Hypothalamus (tissue), 51 donors: ENCODE measurements around the gene SERINC3.

ENCODE experiments used
- DNase-seq, 51 donors: peaks; one replicate each; lab custom pipeline; 2025; lab: John Stamatoyannopoulos, UW

Gene SERINC3

DNA sequence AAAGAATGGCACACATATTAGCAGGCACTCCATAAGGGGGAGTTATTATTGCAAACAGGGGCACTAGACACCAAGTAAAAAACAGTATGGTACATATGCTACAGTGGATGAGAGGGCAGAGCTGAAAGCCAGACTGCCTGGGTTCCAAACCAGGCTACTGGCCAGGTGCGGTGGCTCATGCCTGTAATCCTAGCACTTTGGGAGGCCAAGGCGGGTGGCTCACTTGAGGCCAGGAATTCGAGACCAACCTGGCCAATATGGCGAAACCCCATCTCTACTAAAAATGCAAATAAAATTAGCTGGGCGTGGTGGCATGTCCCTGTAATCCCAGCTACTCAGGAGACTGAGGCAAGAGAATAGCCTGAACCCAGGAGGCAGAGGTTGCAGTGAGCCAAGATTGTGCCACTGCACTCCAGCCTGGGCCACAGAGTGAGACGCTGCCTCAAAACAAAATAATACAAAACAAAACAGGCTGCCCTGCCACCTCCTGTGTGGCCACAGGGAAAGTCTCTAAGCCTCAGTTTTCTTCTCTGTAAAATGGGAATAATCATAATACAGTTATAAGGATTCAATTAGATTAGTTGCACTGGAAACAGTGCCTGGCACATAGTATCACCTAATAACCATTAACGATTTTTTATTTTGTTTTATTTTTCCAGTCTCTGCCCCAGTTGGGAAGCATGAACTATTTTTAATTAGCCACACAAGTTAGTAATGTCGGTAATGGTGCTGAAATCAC is 53.7 kb downstream of the SERINC3 start:
- no peak for DNase-seq

DNA sequence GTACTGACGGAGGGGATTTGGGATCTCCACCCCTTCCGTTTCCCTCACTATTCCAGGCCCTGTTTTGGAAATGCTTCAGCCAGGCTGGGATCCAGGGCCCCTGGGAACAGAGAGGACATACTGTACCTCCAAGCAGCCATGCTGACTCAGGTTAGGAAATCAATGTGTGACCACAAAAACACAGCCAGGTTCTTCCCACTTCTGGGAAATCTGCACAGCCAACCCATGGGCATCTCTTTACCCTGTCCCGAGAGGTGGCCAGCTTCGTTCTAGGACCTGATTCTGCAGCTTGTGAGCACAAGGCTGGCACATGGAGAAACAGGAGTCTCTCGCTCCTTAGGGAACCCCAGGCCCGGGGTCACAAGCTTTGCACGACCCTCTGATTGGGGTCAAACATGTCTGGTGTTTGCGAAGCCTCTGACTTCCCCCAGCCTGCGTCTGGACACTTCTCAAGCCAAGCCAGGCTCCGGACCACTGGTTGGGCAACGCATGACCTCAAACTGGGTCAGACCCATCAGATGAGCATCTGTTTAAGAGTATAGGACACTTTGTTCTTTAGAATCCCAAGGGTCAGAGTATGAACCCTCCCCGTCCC is 54.5 kb downstream of the SERINC3 start:
- DNase-seq, result no peak

- no peak for DNase-seq
These were observed 56.8 kb downstream of the SERINC3 start for GRCh38 chr20:44465001-44465560.

GRCh38 chr20:44464514-44464913 is 57.4 kb downstream of the SERINC3 start:
- no peak for DNase-seq

DNA sequence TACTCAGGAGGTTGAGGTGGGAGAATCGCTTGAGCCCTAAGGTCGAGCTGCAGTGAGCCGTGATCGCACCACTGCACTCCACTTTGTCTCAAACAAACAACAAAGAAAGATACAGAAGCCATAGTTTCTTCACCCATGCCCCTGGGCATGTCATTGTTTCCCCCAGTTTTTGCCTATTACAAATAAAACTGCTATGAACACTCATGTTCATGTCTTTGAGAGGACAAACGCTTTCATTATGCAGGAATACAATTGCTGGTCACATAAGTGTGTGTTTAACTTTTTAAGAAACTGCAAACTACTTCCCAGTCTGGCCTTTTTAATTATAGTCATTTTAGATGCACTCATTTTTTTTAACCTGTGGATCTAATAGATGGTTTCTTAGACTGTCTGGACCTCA is 58.4 kb downstream of the SERINC3 start:
- no peak for DNase-seq

GRCh38 chr20:44461803-44462174 is 60.1 kb downstream of the SERINC3 start:
- DNase-seq, result no peak

DNA sequence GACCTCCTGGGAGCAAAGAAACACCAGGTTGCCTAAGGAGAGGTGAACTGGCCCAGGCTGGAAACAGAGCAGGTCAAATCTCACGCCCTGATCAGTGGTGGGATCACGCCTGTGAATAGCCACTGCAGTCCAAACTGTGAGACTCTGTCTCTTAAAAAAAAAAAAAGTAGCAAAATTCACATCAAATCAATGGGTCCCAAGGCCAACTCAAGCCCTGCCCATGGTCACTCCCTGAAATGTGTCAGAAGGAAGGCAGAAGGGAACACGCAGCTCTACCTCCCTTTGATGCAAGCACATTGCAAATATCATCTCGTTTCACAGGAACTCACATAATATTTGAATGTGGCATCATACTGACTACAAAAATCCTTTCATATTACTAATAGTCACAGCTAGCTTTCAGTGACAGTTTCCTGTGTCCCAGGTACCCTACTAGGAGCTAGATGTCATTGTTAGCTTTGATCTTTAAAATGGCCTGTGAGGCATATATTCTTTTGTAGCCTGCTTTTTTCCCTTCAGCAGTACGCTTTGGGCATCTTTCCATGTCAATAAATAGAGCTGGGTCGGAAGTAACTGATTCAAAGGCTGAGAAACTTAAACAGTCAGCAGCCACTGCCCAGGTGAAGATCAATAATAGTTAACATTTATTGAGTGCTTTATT is 60.6 kb downstream of the SERINC3 start:
- no peak for DNase-seq

GRCh38 chr20:44460795-44461141 is 61.1 kb downstream of the SERINC3 start:
- DNase-seq, result peak in 1 of 51 donors; percentile 16

GRCh38 chr20:44459271-44459670 is 62.6 kb downstream of the SERINC3 start:
- no peak for DNase-seq

DNA sequence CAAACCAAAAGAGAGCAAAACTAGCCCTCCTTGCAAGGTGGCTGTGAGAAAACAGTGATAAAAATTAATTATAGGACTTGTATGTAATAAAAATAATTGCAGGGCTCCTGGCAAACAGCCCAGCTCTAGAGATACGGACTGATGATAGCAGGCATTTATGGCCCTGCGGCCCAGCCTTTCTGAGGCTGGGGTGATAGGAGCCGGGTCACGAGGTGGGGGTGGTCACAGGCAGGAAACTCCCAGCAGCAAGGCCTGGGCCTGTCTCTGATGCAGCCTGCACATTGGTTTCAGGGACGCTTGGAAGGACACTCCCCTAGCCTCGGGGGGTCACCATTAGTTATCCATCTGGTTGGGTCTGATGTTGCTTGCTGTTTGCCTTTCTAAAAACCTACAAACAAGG is 64.9 kb downstream of the SERINC3 start:
- DNase-seq, result no peak

- no peak for DNase-seq
These were observed 65.3 kb downstream of the SERINC3 start for GRCh38 chr20:44456611-44457010.

DNA sequence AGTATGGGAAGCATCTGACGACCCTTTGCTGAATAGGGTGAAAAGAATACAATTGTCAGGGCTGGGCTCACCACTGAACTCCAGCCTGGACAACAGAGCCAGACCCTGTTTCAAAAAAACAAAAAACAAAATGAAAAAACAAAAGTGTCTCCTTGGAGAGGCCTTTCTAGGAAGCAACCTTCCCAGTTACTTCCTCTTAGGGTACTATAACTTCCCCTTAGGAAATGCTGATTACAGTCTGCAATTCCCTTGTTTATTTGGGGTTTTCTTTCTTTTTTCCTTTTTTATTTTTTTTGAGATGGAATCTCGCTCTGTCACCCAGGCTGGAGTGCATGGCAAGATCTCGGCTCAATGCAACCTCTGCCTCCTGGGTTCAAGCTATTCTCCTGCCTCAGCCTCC is 66.7 kb downstream of the SERINC3 start:
- DNase-seq, result no peak

GRCh38 chr20:44454306-44454963 is 67.4 kb downstream of the SERINC3 start:
- no peak for DNase-seq

DNA sequence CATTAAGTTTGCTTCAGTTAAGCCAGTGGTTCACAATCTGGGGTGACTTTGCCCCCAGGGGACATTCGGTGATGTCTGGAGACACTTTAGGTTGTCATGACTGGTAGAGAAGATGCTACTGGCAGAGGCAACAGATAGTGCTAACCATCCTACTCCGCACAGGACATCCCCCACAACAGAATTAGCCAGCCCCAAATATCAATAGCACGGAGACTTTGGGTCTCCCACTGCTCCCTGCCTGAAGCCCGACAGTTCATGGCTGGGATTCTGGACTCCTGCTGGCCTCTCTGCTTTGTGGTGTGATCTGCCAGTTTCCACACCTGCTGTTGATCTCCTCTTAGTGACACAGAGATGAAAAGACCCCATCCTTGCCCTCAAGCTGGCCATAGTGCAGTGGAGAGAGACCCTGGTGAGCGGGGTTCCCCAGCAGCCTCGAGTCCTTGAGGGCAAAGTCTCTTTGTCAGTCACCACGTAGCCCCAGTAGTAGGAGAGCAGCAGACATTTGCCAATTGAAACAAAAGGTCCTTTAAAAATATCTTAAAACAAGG is 70.9 kb downstream of the SERINC3 start:
- DNase-seq, result no peak

DNA sequence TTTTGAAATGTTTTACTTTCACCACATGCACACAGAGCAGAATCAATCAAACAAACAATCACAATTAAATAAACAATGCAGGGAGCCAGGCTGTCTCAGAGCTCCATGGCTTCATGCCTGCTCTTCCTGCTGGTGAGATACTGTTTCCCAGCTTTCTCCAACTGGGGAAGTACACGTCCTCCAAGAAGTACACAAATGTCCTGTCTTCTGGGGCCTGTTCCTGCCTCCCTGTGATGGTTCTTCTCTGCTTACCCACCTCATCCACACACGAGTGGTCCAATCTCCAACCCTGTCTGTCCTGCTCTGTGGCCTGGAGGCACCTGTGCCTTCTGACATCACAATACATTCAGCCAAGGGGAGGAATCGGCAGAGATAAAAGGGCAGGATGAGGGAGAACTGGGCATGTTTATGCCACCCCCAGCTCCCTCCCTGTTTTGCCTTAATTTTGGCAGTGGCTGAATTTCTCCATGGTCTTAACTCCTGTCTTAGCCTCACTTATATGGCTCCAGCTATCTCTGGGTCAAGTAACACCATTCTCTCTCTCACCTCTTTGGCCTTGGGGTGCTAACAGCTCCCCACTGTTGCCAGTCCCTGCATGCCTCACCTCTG is 71.5 kb downstream of the SERINC3 start:
- no peak for DNase-seq

DNA sequence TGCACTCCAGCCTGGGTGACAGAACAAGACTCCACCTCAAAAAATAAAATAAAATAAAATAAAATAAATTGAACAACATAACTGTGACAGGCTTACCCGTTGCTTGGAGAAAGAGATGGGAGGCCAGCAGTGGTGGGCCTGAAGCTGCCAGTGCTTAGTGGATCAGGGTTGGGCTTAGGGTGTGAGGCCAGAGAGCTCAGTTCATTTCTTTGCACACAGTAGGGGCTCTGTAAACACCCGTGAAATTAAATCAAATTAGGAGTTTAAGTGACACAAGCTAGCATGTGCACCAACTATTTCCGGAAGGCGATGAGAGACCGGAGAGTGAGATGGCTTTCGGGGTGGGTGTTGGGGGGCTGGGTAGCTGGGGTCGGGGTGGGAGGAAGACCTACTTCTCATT is 72.0 kb downstream of the SERINC3 start:
- no peak for DNase-seq

DNA sequence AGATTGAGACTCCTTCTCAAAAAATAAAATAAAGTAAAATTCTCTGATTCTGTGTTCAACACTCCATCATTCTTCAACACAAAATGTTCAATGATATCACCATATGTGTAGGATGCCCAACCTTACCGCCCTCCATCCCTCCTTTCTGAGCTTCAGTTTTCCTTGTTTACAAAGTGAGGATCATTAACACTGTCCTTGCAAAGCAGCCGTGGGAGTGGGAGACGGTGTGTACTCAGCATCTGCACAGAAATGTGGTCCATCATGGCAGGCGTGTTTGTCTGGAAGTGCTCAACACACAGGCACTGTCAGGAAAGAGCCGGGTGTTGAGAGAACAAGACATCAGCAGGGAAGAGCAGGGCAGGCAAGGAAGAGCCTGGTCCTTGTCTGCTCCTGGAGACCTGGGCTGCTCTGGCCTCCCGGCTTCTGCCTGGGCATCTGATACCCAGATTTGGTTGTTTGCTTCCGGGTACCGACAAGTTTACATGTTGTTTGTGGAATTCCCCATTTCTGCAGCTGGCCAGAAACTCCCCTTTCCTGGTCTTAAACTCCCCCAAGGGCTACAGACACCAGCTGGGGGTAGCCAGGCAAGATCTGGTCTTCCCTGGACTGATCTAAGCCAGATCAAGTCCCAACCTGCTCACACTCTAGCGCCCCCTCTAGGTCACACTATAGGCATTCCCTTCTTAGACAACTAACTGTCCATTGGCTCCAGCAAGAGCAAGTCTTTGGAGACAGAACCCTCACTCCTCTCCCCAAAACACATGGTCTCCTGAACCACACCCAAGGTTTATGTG is 72.9 kb downstream of the SERINC3 start:
- no peak for DNase-seq

DNA sequence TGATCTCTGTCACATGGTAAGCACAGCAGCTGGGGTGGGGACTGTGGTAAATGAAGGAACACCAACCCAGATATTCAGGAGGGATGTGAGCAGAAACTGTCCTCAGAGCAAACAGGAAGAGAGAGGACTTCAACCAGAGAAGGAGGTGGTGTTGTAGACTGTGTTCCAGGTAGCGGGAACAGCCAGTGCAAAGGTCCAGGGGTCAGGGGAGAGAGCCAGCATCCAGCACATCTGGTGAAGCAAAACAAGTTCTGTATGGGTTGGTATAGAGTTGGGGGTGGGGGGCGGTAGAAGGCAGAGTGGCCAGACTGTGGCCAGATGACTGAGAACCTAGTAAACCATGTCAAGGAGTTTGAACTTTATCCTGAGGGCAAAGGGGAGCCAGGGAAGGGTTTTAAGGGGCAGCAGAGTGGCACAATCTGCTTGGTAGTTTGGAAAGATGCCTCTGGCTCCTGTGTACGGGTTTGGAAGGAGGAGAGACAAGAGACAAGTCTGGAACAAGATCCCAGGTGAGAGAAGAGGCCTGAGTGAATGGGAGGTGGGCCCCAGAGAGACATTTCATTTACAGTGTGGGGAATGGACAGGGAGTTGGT is 73.9 kb downstream of the SERINC3 start:
- no peak for DNase-seq
